H9 (cell line): ENCODE results near the gene ZNF611. TPM values are rescaled to one million over a fixed set of nuclear protein-coding genes. Genes with fewer than 3 reads are reported as not detected.

Experiments used
- DNase-seq: peaks from one replicate; pipeline ENCODE4 v3.0.0-alpha.2; 2017
- H2AFZ ChIP-seq: one replicate; pipeline ENCODE4 v1.6.1; 2013; ENCODE audit warnings: mild to moderate bottlenecking, low read length, control low read depth, moderate library complexity
- H2AK5ac ChIP-seq: 2 replicates; pipeline ENCODE4 v1.6.1; 2013; ENCODE audit warnings: low read length, control low read depth, mixed read lengths; ENCODE audit not compliant: insufficient read length
- H2BK120ac ChIP-seq: one replicate; pipeline ENCODE4 v1.6.1; 2013; ENCODE audit warnings: low read depth, mild to moderate bottlenecking, low read length, control low read depth, inconsistent platforms; ENCODE audit not compliant: poor library complexity, severe bottlenecking
- H2BK12ac ChIP-seq: 2 replicates; pipeline ENCODE4 v1.6.1; 2013; ENCODE audit warnings: low read length, control low read depth, mixed read lengths, low read depth; ENCODE audit not compliant: insufficient read length
- H2BK15ac ChIP-seq: 2 replicates; pipeline ENCODE4 v1.6.1; 2013; ENCODE audit warnings: low read depth, low read length, control low read depth
- H2BK20ac ChIP-seq: one replicate; pipeline ENCODE4 v1.6.1; 2013; ENCODE audit warnings: low read depth, mild to moderate bottlenecking, low read length, control low read depth, inconsistent platforms; ENCODE audit not compliant: poor library complexity, severe bottlenecking
- H2BK5ac ChIP-seq: 2 replicates; pipeline ENCODE4 v1.6.1; 2013; ENCODE audit warnings: low read length, control low read depth, mixed read lengths; ENCODE audit not compliant: insufficient read length
- H3K14ac ChIP-seq: 2 replicates; pipeline ENCODE4 v1.6.1; 2013; ENCODE audit warnings: low read length, control low read depth; ENCODE audit not compliant: insufficient read depth
- H3K18ac ChIP-seq: 2 replicates; pipeline ENCODE4 v1.6.1; 2013; ENCODE audit warnings: low read depth, mild to moderate bottlenecking, mixed read lengths, low read length, control low read depth; ENCODE audit not compliant: insufficient read length
- H3K23ac ChIP-seq: 2 replicates; pipeline ENCODE4 v1.6.1; 2013; ENCODE audit warnings: low read length, control low read depth, mixed read lengths, low read depth; ENCODE audit not compliant: insufficient read length
- H3K23me2 ChIP-seq: 2 replicates; pipeline ENCODE4 v1.6.1; 2013; ENCODE audit warnings: low read depth, mild to moderate bottlenecking, mixed read lengths, low read length, control low read depth; ENCODE audit not compliant: insufficient read length, poor library complexity, severe bottlenecking
- H3K27ac ChIP-seq: 2 replicates; pipeline ENCODE4 v1.5.1; 2013; ENCODE audit warnings: low read length, control low read depth, mixed read lengths, low read depth; ENCODE audit not compliant: insufficient read length
- H3K27me3 ChIP-seq: 2 replicates; pipeline ENCODE4 v1.6.1; 2013; ENCODE audit warnings: low read length, control low read depth, inconsistent platforms; ENCODE audit not compliant: insufficient read depth
- H3K4ac ChIP-seq: 2 replicates; pipeline ENCODE4 v1.6.1; 2013; ENCODE audit warnings: low read depth, mild to moderate bottlenecking, control low read depth, inconsistent platforms, low read length, moderate library complexity
- H3K4me1 ChIP-seq: 2 replicates; pipeline ENCODE4 v1.6.1; 2013; ENCODE audit warnings: low read length, control low read depth, inconsistent platforms; ENCODE audit not compliant: insufficient read depth
- H3K4me2 ChIP-seq: 2 replicates; pipeline ENCODE4 v1.6.1; 2013; ENCODE audit warnings: low read length, control low read depth, mixed read lengths; ENCODE audit not compliant: insufficient read length, insufficient read depth
- H3K56ac ChIP-seq: 2 replicates; pipeline ENCODE4 v1.6.1; 2013; ENCODE audit warnings: low read depth, mild to moderate bottlenecking, mixed read lengths, low read length, control low read depth; ENCODE audit not compliant: insufficient read length
- H3K79me1 ChIP-seq: 2 replicates; pipeline ENCODE4 v1.6.1; 2013; ENCODE audit warnings: low read depth, mild to moderate bottlenecking, moderate library complexity, low read length, control low read depth, inconsistent platforms; ENCODE audit not compliant: insufficient read depth, poor library complexity, severe bottlenecking
- H3K79me2 ChIP-seq: 2 replicates; pipeline ENCODE4 v1.6.1; 2013; ENCODE audit warnings: low read length, control low read depth, inconsistent platforms; ENCODE audit not compliant: insufficient read depth
- H3K9ac ChIP-seq: 2 replicates; pipeline ENCODE4 v1.6.1; 2013; ENCODE audit warnings: low read length, control low read depth, mixed read lengths; ENCODE audit not compliant: insufficient read length; ENCODE audit errors: extremely low read depth
- H3K9me3 ChIP-seq: one replicate; pipeline ENCODE4 v1.6.1; 2013; ENCODE audit warnings: low read depth, low read length, inconsistent platforms; ENCODE audit not compliant: control insufficient read depth
- H3T11ph ChIP-seq: one replicate; pipeline ENCODE4 v1.6.1; 2013; ENCODE audit warnings: mild to moderate bottlenecking, low read length, control low read depth, inconsistent platforms
- H4K20me1 ChIP-seq: one replicate; pipeline ENCODE4 v1.6.1; 2013; ENCODE audit not compliant: control insufficient read depth, insufficient read length, insufficient read depth
- H4K5ac ChIP-seq: 2 replicates; pipeline ENCODE4 v1.6.1; 2013; ENCODE audit warnings: low read depth, mild to moderate bottlenecking, mixed read lengths, low read length, control low read depth; ENCODE audit not compliant: insufficient read length
- H4K8ac ChIP-seq: replicated peaks from 2 replicates; pipeline ENCODE4 v1.6.1; 2013; ENCODE audit warnings: low read length, control low read depth, mixed read lengths, low read depth; ENCODE audit not compliant: insufficient read length
- H4K91ac ChIP-seq: 2 replicates; pipeline ENCODE4 v1.6.1; 2013; ENCODE audit warnings: low read depth, mild to moderate bottlenecking, moderate library complexity, mixed read lengths, low read length, control low read depth; ENCODE audit not compliant: insufficient read length
- H3K27ac Mint-ChIP-seq, 3 experiments: 2 replicates in 2 of 3; 3 replicates in 1 of 3; pipeline ENCODE4 v1.8.0; 2020 to 2021; ENCODE audit warnings: mixed read lengths in 3 of 3, mild to moderate bottlenecking in 1 of 3, moderate library complexity in 1 of 3
- H3K27me3 Mint-ChIP-seq: 2 replicates; pipeline ENCODE4 v1.8.0; 2021; ENCODE audit warnings: low read depth, mild to moderate bottlenecking, moderate library complexity, mixed read lengths
- H3K36me3 Mint-ChIP-seq, 3 experiments: 2 replicates in 2 of 3; 3 replicates in 1 of 3; pipeline ENCODE4 v1.8.0; 2020 to 2021; ENCODE audit warnings: low read depth in 3 of 3, mixed read lengths in 3 of 3; ENCODE audit not compliant: insufficient read depth in 1 of 3
- H3K4me1 Mint-ChIP-seq, 2 experiments: 2 replicates each; pipeline ENCODE4 v1.8.0; 2020; ENCODE audit warnings: mixed read lengths in 2 of 2
- H3K4me3 Mint-ChIP-seq, 2 experiments: 2 replicates in 1 of 2; 3 replicates in 1 of 2; pipeline ENCODE4 v1.8.0; 2020 to 2021; ENCODE audit warnings: mild to moderate bottlenecking in 2 of 2, mixed read lengths in 2 of 2, moderate library complexity in 1 of 2
- H3K9me3 Mint-ChIP-seq, 2 experiments: 2 replicates in 1 of 2; 3 replicates in 1 of 2; pipeline ENCODE4 v1.8.0; 2020; ENCODE audit warnings: mild to moderate bottlenecking in 2 of 2, mixed read lengths in 2 of 2, moderate library complexity in 1 of 2
- CTCF ChIP-seq: fragments of 200-600 bp; sonication (generic); conservative IDR thresholded peaks from 3 replicates; pipeline ENCODE4 v1.8.0; 2021; ENCODE audit warnings: antibody characterized with exemption, mild to moderate bottlenecking
- WGBS: extraction: QIAGEN DNeasy Blood & Tissue Kit; methylation state at CpG from one replicate; pipeline ENCODE4 v1.1.7; 2013; ENCODE audit warnings: missing lambda C conversion rate, low lambda C conversion rate, mixed read lengths; ENCODE audit not compliant: insufficient read length; ENCODE audit errors: extremely low coverage; 5-methylcytosine and 5-hydroxymethylcytosine counted together
- total RNA-seq: library from RNA; stranded (reverse); gene quantifications from 2 replicates; pipeline ENCODE4 v1.2.1, GENCODE V29; 2021

Gene ZNF611
- total RNA-seq, 1 experiment from 2014 or later: 25.6 TPM

GRCh38 chr19:52667972-52668371 is 66.9 kb downstream of the ZNF611 start:
- H3T11ph ChIP-seq: no peak overlapping the region
- H2BK12ac ChIP-seq: no peak overlapping the region
- H3K79me1 ChIP-seq: peaks cover 3% of the 10 kb centered on the region
- no peaks in the 10 kb centered on the region for H3K27me3 Mint-ChIP-seq
- no peaks in the 10 kb centered on the region for H3K27me3 ChIP-seq
- no peaks in the 10 kb centered on the region; a peak in 1 of 5 replicates for H3K9me3 Mint-ChIP-seq
- H3K9me3 ChIP-seq: no peaks in the 10 kb centered on the region
- H3K9ac ChIP-seq: no peak overlapping the region
- no peaks in the 10 kb centered on the region for H4K20me1 ChIP-seq
- peaks cover 12% of the 10 kb centered on the region; the same call in 1 of the 2 replicates for H3K4me1 ChIP-seq
- no peak for TF ChIP-seq CTCF
- H4K8ac ChIP-seq: no peak overlapping the region
- H2AK5ac ChIP-seq: no peak overlapping the region
- no peaks in the 10 kb centered on the region for H3K79me2 ChIP-seq
- H3K4me3 Mint-ChIP-seq: no peak overlapping the region
- no peak overlapping the region for H3K4ac ChIP-seq
- no peak overlapping the region for H2BK120ac ChIP-seq
- no peak overlapping the region for H3K56ac ChIP-seq
- H3K36me3 Mint-ChIP-seq: peaks cover 0 to 3% (median 3%) of the 10 kb centered on the region in 3 experiments; a peak in 2 of 7 replicates
- H4K91ac ChIP-seq: no peak overlapping the region
- no peaks in the 10 kb centered on the region for H3K23me2 ChIP-seq
- DNase-seq: no peak
- no peak overlapping the region for H3K23ac ChIP-seq
- WGBS: no CpG with 5 or more reads among the region's 6 CpGs
- H3K27ac Mint-ChIP-seq: no peak overlapping the region
- no peak overlapping the region for H3K4me2 ChIP-seq
- H2AFZ ChIP-seq: no peak overlapping the region
- H3K18ac ChIP-seq: no peak overlapping the region
- H3K4me1 Mint-ChIP-seq: peaks cover 38% of the 10 kb centered on the region in 2 experiments
- H4K5ac ChIP-seq: no peak overlapping the region
- no peak overlapping the region for H2BK15ac ChIP-seq
- no peak overlapping the region for H3K14ac ChIP-seq
- no peak overlapping the region for H3K27ac ChIP-seq
- no peak overlapping the region for H2BK20ac ChIP-seq
- no peak overlapping the region for H2BK5ac ChIP-seq
